Measurements from ENCODE around the gene SCRN2.

Gene SCRN2

GRCh38 chr17:47871048-47871447 is 30.0 kb upstream of the SCRN2 start:
- DNase-seq: no peak

DNA sequence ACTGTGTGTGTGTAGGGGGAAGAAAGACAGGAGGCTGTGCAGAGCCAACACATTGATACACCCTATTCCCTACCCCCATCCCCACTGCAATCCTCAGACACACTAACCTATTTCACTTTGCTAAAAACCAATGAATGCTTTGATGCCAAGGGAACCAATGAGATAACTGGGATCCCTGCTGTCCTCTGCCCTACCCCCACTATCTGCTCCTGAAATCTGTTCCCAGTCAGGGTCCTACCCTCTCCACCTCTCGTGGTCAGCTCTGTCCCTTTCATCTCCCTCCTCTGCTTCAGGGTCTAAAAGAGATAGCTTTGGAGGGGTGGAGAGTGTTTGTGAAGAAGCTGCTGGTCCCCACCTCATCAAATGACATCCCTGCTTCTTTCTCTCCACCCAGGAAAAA is 29.0 kb upstream of the SCRN2 start:
- DNase-seq: no peak

DNA sequence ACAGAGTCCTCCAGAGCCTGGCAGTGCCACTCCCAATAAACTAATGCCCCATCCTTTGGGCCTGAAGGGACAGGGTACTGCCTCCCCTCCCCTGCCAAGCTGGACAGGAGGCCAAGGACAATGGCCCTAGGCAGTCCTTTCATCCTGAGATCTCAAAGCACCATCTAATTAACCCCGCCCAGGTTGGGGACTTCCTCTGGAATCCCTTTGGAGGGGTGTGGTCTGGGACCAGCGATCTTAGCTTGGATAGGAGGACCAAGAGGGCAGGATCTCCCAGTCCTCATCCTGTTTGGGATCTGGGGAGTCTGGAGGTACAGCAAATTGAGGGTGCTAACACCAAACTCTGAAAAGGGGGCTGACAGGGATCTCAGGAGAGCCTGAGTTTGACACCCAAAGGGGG is 28.0 kb upstream of the SCRN2 start:
- DNase-seq: no peak

GRCh38 chr17:47867813-47868533 is 26.9 kb upstream of the SCRN2 start:
- DNase-seq: no peak

- DNase-seq: no peak
These were observed 25.9 kb upstream of the SCRN2 start for GRCh38 chr17:47866941-47867340.

GRCh38 chr17:47864791-47865216 is 23.7 kb upstream of the SCRN2 start:
- DNase-seq: no peak

GRCh38 chr17:47862621-47863440 is 21.8 kb upstream of the SCRN2 start:
- no peak for DNase-seq

- DNase-seq: no peak
These were observed 19.3 kb upstream of the SCRN2 start for GRCh38 chr17:47860386-47860785.

DNA sequence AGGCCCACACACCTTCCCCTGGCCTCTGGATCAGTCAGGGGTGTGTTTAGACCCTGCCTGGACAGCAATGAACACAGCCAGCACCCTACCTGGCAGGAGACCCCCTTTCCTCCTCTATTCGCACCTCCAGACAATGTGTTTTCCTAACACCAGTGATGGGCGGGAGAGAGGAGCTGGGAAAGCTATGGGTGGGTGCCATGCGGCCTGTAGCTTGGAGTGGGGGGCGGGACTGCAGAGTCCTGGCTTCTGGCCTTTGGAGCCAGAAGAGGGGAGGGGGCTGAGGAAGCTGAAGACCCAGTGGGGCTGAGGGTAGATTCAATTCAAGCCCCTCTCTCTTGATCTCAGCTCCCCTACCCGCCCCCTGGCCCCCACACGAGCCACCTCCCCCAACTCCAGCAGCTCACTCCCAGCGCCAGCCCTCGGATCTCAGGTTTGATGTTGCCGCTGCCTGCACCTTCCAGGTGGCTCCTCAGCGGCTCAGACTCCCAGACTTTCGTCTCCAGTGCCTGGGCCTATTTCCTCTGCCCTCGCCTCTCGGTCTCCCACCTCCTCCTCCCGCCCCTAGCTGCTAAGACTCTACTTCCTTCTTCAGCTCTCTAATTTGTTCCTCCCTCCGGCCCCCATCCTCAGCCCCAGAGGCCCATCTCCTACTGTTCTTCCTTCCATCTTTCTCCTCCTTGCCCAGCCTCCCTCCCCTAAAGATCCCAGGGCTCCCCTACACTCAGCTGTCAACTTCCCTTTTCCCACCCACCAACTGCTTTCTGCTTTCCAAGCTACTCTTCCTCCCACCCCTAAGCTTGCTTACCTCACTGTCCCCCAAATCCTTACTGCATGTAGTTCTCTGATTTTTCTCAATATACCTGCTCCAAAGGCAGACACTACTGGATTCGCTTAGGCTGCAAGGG is 16.7 kb upstream of the SCRN2 start:
- no peak for DNase-seq

GRCh38 chr17:47856830-47857229 is 15.8 kb upstream of the SCRN2 start:
- DNase-seq: no peak

- no peak for DNase-seq
These were observed 14.7 kb upstream of the SCRN2 start for GRCh38 chr17:47855737-47856136.

DNA sequence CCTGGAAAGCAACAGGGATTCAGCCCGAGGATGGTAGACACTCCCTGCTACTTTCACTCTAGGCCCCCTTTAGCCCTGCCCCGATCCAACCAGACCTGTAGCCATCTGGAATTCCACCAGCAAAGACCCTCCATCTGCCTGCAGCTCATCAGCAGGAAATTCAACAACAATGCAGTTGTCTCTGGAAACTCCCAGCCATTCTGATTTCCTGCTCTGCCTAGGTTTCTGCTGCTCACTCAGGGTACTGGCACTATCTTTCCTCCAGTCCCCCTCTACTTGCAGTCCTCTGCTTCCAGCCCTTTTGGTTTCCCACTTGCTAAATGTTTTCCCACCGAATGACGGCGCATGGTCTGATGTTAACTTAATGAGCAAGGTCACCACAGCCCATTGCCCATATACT is 12.5 kb upstream of the SCRN2 start:
- no peak for DNase-seq

GRCh38 chr17:47852113-47852949 is 11.3 kb upstream of the SCRN2 start:
- no peak for DNase-seq

DNA sequence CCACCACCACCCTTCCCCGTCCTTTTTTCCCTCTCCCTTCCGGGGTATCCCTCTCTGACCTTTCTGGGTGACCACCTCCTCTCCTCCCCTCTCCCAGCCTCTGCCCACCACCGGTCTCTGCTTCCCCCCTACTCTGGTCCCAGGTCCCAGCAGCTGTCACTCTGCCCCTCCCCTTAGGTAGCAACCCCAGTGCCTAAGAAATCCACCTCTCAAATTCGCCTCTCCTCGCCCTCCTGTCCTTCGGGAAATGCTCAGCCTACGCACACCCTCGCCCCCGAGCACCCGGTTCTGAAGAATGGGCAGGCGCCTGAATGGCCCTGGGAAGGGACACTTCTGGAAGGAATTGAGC is 10.7 kb upstream of the SCRN2 start:
- no peak for DNase-seq

GRCh38 chr17:47850692-47851573 is 9.9 kb upstream of the SCRN2 start, which contains the start of gene SP6:
Gene SP6 (minus strand): TSS chr17:47851163. CDS start chr17:47848429, 2,734 bp downstream.
- DNase-seq: peak; percentile 29

DNA sequence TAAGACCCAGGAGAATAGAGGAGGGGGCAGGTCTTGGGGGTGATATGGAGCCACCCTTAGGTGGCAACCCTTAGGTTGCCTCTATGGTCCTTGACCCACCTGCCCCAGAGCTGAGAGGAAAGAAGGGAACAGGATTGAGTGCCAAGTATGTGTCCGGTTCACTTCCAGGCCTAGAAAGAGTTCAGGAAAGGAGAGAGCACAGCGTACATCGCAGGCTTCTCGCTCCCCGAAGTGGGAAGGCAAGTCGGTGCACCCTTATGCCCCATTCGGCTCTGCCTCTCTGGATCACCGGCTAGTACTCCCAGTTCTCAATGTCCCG is 9.3 kb upstream of the SCRN2 start:
- DNase-seq: no peak

DNA sequence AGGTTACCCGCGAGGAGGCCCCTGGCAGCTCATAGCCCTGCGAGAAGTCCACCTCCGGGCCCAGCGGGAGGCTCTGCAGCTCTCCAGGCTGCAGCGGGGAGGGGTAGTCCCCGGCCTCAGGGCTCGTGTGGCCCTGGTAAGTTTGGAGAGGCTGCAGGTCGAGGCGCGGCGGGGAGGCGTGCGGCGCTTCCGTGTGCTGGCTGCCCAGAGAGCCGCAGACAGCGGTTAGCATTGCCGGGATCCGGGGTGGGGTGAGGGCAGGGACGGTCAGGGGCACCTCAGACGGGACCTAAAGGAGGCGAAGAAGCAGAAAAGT is 7.1 kb upstream of the SCRN2 start:
- DNase-seq: no peak

- DNase-seq: no peak
These were observed 6.5 kb upstream of the SCRN2 start for GRCh38 chr17:47847341-47848197.

DNA sequence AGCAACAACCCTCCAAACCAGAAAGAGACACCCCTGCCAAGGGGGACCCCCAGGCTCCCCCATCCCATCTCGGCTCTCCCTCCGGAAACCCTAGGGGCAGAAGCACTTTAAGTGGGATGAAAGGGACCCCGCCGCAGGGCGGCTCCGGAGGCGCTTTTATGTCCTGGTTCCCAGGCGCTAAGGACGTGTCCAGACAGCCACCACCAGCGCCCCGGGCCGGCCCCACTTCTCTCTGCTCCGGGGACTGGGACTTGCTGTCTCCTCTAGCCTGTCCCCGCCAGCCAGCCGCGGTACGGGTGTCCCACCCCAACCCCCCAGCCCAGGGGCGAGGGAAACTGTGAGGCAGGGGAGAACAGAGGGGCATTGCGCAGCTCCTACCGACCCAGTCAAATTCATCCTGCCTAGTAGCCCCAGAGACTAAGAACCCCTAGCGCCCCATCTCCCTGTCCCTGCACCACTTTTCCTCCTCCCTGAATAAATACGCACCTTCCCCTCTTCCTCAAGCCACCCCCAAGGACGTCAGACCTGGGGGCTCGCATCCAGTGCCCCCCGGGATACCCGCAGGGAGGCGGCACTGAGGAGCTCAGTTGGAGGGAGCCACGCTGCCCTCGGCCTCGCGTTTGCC is 5.8 kb upstream of the SCRN2 start:
- no peak for DNase-seq

GRCh38 chr17:47845716-47846075 is 4.6 kb upstream of the SCRN2 start:
- DNase-seq: no peak

Data from NCI-H2081 treated with DMSO at 0.1 percent for 48 hours (cell line).